ENCODE results near the gene DYNC1H1. TPM values are rescaled to one million over a fixed set of nuclear protein-coding genes. Genes with fewer than 3 reads are reported as not detected.

DYNC1H1 gene
- total and polyA plus RNA-seq, 12 donors = 202 to 509 (median 348) TPM

DNA sequence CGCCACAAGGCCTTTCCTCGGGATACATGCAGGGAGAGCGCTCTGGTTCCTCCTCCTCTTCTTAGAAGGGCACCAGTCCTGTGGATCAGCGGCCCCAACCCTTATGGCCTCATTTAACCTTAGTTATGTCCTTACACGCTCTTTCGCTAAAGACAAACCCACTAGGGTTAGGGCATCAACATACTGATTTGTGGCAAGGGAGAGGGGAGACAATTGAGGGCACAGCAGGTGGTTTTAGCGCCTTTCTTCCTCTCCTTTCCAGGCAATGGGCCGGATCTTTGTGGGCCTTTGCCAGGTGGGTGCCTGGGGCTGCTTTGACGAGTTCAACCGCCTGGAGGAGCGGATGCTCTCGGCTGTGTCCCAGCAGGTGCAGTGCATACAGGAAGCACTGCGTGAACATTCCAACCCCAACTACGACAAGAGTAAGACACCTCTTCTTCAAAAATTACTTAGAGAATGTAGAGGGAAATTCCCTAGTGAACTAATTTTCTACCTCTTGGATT is 43.6 kb downstream of the DYNC1H1 start:
- H3K4me1 ChIP-seq (replicated peaks in 1 of 2) = no peaks in the 10 kb centered on the region
- intact Hi-C loops (cut with DNase I) = no loop called here
- TF ChIP-seq POLR2A (IDR thresholded peaks at IDR 0.05) = no peak
- TF ChIP-seq, protein P1, sequence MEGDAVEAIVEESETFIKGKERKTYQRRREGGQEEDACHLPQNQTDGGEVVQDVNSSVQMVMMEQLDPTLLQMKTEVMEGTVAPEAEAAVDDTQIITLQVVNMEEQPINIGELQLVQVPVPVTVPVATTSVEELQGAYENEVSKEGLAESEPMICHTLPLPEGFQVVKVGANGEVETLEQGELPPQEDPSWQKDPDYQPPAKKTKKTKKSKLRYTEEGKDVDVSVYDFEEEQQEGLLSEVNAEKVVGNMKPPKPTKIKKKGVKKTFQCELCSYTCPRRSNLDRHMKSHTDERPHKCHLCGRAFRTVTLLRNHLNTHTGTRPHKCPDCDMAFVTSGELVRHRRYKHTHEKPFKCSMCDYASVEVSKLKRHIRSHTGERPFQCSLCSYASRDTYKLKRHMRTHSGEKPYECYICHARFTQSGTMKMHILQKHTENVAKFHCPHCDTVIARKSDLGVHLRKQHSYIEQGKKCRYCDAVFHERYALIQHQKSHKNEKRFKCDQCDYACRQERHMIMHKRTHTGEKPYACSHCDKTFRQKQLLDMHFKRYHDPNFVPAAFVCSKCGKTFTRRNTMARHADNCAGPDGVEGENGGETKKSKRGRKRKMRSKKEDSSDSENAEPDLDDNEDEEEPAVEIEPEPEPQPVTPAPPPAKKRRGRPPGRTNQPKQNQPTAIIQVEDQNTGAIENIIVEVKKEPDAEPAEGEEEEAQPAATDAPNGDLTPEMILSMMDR (IDR thresholded peaks at IDR 0.05) = no peak

DNA sequence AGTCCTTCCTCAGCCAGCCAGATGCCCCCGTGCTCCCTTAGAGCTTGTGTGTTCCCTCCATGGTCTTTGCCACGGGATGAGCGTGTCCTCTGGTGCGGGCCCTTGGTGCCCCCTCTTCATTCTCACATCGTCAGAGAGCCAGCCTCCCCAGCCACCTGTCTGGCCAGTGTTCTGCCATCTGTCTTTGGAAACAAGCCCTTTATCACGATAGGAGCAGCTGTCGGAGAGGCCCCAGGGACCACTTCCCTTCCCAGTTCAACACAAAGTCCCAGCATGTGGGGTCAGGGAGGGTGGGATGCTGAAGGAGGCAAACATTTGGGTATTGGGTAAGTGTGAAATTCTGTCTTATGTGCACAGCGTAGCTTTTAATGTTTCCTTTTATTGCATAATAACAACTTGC is 44.5 kb downstream of the DYNC1H1 start:
- TF ChIP-seq POLR2A (IDR thresholded peaks at IDR 0.05) = no peak
- TF ChIP-seq, protein P1 (IDR thresholded peaks at IDR 0.05) = no peak
- 89 to 91% (median 90%) methylated on average over 8 of the region's 8 CpGs for WGBS, 4 donors
- H3K36me3 ChIP-seq (replicated peaks in 1 of 2) = peaks cover 0 to 100% of the 10 kb centered on the region in 2 donors
- no peak for DNase-seq
- H3K27ac ChIP-seq = no peak overlapping the region
- no peaks in the 10 kb centered on the region for H3K4me1 ChIP-seq (replicated peaks in 1 of 2)
- intact Hi-C loops (cut with DNase I) = no loop called here
- H3K4me3 ChIP-seq = no peak overlapping the region
- H3K9me3 ChIP-seq (replicated peaks in 1 of 3) = no peaks in the 10 kb centered on the region
- H3K27me3 ChIP-seq = no peaks in the 10 kb centered on the region

More for the DNA sequence above, 43.6 kb downstream of the DYNC1H1 start:
- H3K4me3 ChIP-seq = no peak overlapping the region
- WGBS, 4 donors = 91 to 95% (median 93%) methylated on average over 14 of the region's 14 CpGs
- H3K9me3 ChIP-seq (replicated peaks in 1 of 3) = no peaks in the 10 kb centered on the region
- H3K27me3 ChIP-seq = no peaks in the 10 kb centered on the region
- no peak for DNase-seq
- H3K36me3 ChIP-seq (replicated peaks in 1 of 2) = peaks cover 0 to 100% of the 10 kb centered on the region in 2 donors
- H3K27ac ChIP-seq = no peak overlapping the region

DNA sequence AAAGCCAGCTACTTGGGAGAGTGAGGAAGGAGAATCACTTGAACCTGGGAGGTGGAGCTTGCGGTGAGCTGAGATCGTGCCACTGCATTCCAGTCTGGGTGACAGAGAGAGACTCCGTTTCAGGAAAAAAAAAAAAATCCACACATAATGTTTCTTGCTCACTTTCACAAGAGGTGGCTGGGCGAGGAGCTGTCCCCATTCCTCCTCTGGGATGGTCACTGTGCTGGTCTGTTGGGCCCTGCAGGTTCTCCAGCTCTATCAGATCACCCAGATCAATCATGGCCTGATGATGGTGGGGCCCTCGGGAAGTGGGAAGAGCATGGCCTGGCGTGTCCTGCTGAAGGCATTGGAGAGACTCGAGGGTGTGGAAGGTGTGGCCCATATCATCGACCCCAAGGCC is 47.3 kb downstream of the DYNC1H1 start:
- H3K4me1 ChIP-seq (replicated peaks in 1 of 2) = no peaks in the 10 kb centered on the region
- intact Hi-C loops (cut with DNase I) = no loop called here
- H3K27ac ChIP-seq = no peak overlapping the region
- H3K9me3 ChIP-seq (replicated peaks in 1 of 3) = no peaks in the 10 kb centered on the region
- peaks cover 0 to 100% of the 10 kb centered on the region in 2 donors for H3K36me3 ChIP-seq (replicated peaks in 1 of 2)
- TF ChIP-seq, protein P1 (IDR thresholded peaks at IDR 0.05) = no peak
- no peak for TF ChIP-seq POLR2A (IDR thresholded peaks at IDR 0.05)
- 80 to 95% (median 91%) methylated on average over 4 to 8 of the region's 8 CpGs for WGBS, 4 donors
- no peak for DNase-seq
- no peak overlapping the region for H3K4me3 ChIP-seq
- no peaks in the 10 kb centered on the region for H3K27me3 ChIP-seq

DNA sequence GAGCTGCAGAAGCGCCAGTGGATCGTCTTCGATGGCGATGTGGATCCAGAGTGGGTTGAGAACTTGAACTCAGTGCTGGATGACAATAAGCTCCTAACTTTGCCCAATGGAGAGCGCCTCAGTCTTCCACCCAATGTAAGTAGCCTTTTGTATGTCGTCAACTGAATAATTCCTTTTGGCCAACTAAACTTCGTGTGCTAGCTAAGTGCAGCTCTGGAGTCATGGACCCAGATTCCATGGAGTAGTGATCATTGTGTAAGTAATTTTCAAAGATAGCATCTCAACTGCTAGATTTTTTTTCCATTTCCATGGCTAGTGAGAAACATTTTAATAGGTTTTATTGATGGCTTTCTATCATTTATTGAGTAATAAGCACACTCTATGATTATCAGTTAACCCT is 48.0 kb downstream of the DYNC1H1 start:
- Histone ChIP-seq H3K4me3 (no peak overlapping the region), H3K27ac (no peak overlapping the region), H3K9me3 (replicated peaks in 1 of 3) (no peaks in the 10 kb centered on the region), H3K4me1 (replicated peaks in 1 of 2) (no peaks in the 10 kb centered on the region), H3K36me3 (replicated peaks in 1 of 2) (peaks cover 0 to 100% of the 10 kb centered on the region in 2 donors), H3K27me3 (no peaks in the 10 kb centered on the region)
- DNase-seq = no peak
- intact Hi-C loops (cut with DNase I) = no loop called here
- TF ChIP-seq POLR2A (IDR thresholded peaks at IDR 0.05) = no peak
- TF ChIP-seq, protein P1 (IDR thresholded peaks at IDR 0.05) = no peak
- WGBS, 4 donors = 91 to 95% (median 93%) methylated on average over 7 of the region's 7 CpGs

All from adrenal gland (tissue), 12 donors.